GM18909 (cell line): ENCODE measurements around the gene SP100.
"Not testable (repeated sequence)": the region's sequence is repeated elsewhere in the genome, so short reads cannot be mapped to it uniquely, and the experiment has no call there.

Experiments used
- ATAC-seq: cut with Tn5 transposase; IDR thresholded peaks from one replicate; pipeline ENCODE4 v1.9.1; 2021; ENCODE audit warnings: mild to moderate bottlenecking; ENCODE audit not compliant: unreplicated experiment, poor library complexity

Gene SP100

DNA sequence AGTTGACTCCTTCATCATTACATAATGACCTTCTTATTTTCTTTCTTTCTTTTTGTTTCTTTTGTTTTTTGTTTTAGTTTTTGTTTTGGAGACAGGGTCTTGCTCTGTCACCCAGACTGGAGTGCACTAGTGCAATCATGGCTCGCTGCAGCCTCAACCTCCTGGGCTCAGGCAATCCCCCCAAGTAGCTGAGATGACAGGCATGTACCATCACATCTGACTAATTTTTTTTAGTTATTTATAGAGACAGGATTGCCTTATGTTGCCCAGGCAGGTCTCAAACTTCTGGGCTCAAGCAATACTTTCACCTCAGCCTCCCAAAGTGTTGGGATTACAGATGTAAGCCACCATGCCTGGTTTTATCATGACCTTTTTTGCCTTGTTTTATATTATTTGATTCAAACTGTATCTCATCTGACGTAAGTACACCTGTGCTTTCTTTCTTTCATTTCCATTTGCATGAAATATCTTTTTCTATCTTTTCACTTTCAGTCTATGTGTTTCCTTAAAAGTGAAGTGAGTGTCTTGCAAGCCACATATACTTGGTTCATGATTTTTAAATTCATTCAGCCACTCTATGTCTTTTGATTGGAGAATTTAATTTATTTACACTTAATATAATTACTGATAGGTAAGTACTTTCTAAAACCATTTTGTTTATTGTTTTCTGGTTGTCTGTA, 39.1 kb downstream of the SP100 start:
- ATAC-seq, result peak; percentile 57

DNA sequence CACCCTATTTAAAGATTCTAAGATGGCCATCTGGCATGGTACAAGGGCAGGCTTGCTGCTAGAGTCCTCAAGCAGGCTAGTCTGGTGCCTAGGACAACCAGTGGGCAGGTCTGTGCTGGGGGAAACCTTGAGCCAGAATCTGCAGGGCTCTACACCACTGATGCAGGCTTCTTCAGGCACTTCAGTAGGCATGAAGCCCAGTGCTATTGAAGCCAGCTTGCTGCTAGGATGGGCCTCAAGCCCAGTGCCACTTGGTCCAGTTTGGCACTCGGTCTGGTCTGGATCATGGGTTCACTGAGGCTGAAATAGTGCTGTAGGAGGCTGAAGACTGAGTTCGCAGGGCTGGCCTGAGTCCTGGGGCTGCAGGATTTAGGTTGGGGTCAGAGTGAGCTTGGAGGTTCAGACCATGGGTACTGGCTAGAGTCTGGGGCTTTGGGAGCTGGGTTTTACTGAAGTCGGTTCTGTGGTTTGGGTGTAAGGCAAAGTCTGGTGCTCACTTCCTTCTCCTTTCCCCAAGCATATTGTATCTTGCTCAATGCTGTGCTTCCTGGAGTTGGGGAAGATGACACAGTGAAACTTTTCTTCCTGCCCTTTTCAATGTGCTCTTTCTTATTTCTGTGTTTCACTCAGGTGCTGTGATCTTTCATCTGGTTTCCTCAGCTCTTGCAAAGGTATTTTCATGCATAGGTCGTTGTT, 41.2 kb downstream of the SP100 start:
- ATAC-seq, result no peak

DNA sequence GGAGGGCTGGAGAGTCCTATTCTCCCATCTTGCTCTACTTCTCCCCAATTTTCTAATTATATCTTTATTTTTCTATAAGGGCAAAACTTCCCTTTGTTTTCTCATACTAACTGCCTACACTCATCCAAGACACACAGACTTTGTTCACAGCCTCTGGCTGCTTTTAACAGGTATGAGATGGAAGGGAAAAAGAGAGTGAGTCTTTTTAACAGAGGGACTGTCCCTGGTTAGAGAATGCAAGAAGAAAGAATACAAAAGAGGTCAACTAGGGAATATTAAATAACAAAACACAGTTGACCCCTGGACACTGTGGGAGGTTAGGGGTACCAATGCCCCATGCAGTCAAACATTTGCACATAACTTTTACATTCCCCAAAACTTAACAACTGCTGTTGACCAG, 41.8 kb downstream of the SP100 start:
- no peak for ATAC-seq

DNA sequence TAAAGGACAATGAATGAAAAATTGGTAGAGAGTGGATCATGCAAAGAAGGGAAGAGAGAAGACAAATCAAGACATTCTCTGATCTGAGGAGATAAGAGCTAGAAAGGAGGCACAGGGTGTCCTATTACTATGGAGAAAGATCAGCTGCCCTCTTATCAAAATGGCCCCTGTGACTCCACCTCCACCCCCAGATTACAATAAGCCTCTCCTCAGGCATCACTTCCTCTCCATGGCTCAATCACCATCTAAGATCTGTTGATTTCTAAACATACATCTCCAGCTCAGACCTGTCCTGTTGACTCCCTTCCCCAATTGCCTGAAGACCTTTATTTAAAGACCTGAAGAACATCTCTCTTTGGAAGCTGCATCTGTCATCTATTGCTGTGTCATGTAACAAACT, 43.2 kb downstream of the SP100 start:
- ATAC-seq, result no peak

DNA sequence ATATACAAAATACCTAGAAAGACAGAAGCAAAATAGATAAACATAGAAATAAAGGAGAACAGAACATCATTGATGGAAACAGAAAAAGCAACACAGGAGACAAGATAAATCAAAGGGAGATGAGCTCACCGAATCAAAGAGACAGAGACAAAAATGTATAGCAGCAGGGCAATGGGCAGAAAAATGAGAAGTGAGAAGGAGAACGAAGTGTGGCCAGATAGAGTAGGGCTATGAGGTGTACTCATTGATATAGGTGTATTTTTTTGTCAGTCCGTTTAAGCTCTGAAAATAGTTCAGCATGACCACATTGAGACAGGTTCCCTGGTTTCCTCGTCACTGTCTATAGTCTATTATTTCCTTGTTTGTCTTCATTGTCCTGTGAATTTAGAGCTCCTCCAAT, 55.1 kb downstream of the SP100 start:
- peak; percentile 55 for ATAC-seq

DNA sequence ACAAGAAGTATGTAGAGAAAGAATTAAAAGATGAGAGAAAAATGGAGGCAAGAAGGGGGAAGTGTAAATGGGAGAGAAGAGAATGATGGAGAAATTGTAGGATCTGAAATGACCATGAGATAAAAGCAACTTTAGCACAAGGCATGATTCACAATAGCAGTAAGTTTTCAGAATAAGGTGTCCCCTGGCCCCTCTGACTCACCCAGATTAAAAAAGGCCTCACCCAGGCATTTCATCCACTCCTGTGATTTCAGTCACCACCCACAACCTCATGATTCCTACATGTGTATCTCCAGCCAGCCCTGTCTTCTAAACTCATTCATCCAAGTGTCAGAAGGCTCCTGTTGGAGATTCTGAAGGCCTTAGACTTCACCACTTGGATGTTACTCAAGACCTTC, 56.6 kb downstream of the SP100 start:
- peak; percentile 55 for ATAC-seq

DNA sequence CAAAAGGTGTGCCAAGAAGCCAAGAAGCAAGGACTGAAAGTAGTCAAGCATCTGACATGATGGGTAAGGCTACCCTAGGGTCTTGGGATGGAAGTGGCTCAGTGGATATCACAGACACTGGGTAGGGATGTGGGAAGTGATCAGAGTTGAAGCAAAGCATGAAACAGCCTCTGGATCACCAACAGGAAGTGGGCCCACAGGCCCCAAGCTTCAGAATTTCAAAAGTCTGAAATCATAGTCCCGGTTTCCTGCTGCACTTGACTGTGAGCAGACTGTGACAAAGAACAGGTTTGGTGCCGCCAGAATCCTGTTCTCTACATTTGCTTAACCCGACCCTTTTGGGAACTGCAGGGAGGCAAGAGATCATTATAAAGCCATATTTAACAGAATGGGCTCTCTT, 57.4 kb downstream of the SP100 start:
- ATAC-seq, result peak; percentile 42

DNA sequence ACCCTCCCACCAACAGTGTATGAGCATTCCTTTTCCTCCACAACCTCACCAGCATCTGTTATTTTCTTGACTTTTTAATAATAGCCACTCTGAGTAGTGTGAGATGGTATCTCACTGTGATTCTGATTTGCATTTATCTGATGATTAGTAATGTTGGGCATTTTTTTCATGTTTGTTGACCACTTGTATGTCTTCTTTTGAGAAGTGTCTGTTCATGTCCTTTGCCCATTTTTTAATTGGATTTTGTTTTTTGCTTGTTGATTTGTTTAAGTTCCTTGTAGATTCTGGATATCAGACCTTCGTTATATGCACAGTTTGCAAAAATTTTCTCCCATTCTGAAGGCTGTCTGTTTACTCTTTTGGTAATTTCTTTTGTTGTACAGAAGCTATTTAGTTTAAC, 59.1 kb downstream of the SP100 start:
- ATAC-seq, result no peak

DNA sequence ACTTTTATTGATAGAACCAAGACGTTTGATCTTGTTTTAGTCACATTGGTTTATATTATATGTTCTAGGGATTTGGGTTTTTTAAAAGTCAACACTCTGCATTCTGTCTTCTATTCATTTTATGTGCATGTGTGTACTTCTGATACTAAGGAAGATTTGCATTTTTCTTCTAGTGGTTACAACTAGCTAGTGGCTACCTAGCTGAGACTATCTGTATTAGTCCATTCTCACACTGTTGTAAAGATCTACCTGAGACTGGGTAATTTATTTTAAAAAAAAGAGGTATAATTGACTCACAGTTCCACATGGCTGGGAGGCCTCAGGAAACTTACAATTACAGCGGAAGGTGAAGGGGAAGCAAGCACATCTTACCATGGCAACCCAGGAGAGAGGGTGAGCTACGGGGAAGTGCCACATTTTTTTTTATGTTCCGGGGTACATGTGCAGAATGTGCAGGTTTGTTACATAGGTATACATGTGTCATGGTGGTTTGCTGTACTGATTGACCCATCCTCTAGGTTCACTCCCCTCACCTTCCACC, 69.9 kb downstream of the SP100 start:
- no peak for ATAC-seq

DNA sequence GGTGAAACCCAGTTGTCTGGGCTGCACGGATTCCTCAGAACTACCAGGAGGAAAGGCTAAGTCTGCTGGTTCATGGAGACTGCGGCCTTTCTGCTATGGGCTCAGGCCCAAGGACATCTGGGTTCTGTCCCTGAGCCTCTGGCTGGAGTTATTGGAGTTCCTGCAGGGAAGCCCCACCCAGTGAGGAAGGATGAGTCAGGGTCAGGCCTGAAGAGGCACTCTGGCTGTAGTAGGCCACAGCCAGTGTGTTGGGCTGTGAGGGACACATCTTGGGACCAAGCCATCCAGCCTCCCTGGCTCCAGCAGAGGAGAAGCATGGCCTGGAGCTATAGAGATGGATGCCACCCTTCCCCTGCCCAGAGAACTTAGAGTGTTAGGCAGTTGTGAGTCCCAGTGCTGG, 75.2 kb downstream of the SP100 start:
- not testable (repeated sequence) for ATAC-seq

DNA sequence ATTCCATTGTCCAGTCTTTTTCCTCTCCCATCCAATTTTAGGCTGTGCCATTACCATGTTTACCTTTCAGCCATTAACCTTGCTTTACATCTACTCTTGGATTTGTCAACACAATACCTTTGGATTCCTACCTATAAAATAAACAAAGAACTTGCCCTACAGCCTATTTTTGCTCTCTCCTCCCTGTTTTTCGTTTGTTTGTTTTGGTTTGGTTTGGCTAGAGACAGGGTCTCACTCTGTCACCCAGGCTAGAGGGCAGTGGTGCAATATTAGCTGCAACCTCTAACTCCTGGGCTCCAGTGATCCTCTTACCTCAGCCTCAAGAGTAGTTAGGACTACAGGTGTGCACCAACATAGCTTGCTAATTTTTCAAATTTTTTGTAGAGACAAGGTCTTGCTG, 76.1 kb downstream of the SP100 start:
- no peak for ATAC-seq

DNA sequence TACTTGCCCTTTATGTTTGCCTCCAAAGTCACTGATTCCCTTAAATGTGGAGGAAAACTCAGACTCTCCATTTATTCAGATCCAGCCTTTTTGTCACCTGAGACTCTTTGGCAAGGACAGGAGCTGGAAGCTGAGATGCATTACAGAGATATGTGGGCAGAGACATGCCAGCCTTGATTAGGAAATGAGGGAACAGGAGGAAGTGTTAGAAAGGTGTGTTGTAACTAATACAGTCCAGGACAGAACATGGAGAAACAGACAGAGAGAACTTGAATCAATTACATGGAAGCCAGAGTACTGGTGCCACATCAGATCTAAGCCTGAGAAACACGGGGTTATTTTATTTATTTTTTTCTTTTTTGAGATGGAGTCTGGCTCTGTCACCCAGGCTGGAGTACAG, 79.0 kb downstream of the SP100 start:
- ATAC-seq, result no peak

DNA sequence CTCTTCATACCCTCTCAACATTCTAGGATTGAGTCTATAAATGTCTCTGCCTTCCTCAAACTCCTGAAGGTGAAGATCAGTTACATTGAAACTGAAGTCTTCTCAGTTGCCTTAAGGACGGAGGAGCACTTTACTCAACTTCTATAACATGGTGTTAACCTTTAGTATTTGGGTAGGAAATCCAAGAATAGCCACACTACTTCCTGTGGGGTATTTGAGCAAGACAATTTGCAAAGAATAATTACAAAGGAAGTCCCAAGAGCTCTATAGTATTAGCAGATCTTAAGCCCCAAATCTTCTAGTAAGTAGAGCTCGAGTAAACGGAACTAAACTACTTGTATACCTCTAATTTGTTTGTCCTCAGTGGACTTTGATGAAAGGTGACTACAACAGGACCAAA, 80.9 kb downstream of the SP100 start:
- ATAC-seq, result no peak

DNA sequence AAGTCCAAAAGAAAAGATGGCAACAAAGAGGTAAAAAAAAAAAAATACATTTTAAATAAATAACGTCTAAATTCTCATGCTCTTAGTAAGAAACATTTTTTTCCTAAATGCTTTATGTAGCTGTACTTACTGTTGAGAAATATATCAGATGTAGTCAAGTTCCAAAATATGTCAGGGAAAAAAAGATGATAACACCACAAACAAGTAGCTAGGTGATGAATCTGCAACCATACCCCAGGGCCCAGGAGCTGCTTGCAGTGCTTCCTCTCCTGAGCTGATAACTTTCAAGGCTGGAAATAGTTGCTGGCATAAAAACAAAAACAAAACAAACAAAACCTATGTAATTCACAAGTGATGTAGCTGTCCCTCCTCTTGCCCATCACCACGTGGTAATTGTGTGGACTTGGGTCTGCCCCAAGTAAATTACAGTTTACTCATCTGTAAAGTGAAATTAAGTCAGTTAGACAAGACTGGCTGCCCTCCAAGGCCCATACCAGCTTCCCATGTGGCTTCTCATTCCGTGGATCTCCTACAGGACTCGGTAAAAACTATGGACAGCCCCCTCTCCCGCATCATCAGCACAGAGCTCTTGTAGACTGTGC, 82.6 kb downstream of the SP100 start:
- ATAC-seq, result no peak

DNA sequence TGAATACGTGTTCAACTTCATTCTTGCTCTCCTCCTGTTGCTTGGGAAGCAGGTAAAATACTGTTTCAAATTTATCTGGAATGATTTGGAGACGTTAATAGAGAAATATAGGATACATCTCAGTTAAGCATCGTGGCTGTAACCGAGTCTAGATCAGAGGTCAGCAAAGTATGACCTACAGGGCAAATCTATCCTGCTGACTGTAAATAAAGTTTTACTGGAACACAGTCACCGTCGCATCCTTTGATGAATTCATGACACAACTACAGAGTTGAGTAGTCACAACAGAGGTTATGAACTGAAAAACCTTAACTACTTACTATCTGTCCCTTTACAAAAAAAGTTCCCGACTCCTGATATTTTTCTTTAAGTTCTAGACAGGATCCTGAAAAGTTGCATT, 86.6 kb downstream of the SP100 start:
- ATAC-seq, result no peak

DNA sequence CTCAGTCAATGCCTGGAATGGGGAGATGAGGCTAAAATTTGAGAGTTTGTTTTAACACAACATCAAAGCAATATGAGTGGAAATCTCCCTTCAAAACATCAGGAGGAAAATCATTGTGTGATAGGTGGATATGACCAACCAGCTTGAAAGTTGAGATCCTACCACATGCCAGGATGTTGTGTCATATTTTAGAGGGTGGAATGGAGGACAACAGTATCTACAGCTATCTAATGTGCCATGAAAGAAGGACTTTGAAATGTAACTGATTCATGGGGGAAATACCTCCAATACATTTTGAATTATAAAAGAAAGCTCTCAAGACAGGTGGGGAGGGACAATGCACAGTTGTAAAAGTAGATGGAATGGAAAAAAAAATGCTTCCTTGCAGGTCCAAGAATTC, 87.8 kb downstream of the SP100 start:
- no peak for ATAC-seq

DNA sequence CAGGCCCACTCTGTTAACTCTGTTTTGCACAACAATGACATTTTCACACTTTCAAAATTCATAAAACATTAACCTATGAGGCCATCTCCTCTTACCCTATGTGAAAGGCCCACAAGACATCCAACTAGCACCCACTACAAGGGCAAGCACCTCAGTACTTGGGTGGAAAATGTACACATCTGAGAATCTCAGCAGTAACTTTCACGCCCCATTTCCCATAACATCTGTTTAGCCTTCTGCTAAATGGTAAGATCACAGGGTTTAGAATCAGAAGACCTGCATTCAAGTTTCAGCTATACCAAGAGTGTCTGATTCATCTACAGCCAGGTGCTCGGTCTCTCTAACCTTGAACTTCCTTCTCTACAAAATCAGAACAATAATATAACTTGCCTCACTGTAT, 89.2 kb downstream of the SP100 start:
- ATAC-seq, result peak; percentile 92

DNA sequence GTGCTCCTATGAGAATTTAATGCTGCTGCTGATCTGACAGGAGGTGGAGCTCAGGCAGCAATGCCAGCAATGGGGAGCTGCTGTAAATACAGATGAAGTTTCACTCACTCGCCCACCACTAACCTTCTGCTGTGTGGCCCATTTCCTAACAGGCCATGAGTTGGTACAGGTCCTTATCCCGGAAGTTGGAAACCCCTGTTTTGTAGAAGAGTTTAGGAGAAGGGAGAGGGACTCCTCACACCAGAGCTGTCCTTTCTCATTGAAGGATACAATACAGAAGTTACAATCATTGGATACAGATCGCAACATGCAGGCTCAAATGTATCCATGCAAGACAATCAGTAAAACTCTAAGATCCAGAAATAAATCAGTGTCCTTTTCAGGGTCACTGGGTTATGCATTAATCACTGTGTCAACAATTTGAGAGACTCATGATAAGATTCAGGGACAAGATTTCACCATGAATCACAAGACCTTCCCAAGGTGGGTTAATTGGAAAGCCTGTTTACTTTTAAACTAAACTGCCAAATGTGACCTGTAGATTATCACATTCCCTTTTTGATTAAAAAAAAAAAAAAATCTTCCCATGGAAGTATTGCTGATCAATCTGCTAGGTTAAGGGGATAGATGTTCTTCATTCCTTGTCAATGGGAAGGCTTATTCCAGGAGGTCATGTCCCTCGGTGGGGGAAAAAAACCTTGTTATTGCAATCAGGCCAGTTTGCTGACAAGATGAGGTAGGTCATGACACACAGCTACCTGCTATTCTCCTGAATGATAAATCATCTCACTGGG, 97.2 kb downstream of the SP100 start:
- ATAC-seq, result no peak

DNA sequence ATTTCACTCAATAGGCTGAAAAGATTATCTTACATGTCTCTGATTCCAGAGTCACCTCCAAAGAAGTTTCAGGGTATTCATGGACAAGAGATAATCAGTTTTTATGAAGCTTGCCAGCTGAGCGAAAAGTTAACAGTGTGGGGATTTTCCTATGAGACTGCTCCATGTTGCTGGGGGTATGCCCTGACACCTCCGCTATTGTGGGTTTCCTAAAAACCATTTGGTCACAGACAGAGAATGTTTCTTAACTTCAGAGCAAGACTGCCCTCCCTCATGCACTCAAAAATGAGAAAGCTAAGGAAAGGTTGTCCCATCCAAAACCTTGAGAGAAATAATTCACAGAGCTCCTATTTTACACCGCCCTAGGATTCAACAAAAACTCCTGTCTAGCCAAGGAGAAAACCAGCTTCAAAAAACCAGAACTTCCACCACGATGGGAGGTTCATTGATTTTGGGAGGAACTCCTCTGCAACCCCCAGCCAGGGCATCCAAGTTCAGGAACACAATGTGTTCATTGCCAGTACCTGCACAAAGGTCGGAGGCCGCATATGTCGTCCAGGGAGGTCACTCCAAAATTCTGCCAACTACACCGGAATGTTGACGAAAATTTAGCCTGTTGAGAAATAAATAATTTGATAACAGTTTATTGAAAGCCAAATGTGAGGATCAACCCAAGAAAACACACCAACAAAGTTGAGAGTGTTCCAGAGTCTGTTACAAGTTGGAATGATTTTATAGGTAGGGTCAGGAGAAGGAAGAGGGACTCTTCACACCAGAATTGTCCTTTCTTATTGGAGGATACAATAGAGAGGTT, 104.3 kb downstream of the SP100 start:
- ATAC-seq, result no peak

DNA sequence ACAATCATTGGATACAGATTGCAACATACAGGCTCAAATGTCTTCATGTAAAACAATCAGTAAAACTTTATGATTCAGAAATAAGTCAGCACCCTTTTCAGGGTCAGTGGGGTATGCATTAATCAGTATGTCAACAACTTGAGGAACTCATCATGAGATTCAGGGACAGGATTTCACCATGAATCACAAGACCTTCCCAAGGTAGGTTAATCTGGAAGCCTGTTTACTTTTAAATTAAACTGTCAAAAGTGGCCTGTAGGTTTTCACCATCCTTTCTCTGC, 104.8 kb downstream of the SP100 start:
- ATAC-seq, result no peak
